Measurements from ENCODE around the gene PTPRQ. TPM values are rescaled to one million over a fixed set of nuclear protein-coding genes. Genes with fewer than 3 reads are reported as not detected.
A peak's percentile ranks its signal among the peaks of the same experiment; 100 is the strongest.

PTPRQ gene
- total RNA-seq, 1 experiment from 2014 or later, result not detected

- ChIA-PET POLR2A (no interaction called here), CTCF (interaction anchor here (0.7 to 1.4 kb wide), 3 partner anchors 43 to 124 kb away, joined by 3 to 4 read pairs (median 4); no protein-coding TSS in a partner anchor)
- H3K27me3 Mint-ChIP-seq (ENCODE audit: low read depth), result no peaks in the 10 kb centered on the region
- DNase-seq (ENCODE audit: low spot score) (no peak), ATAC-seq (peak; percentile 56; the same call in 1 of the 2 replicates)
- no peaks in the 10 kb centered on the region for H3K36me3 Mint-ChIP-seq
- H3K27ac Mint-ChIP-seq, result no peak overlapping the region
- no peak overlapping the region for H3K4me3 Mint-ChIP-seq
- TF ChIP-seq SMAD3 (CRISPR knock-in tag; IDR thresholded peaks at IDR 0.05; ENCODE audit: borderline replicate concordance), result no peak
- no peak for TF ChIP-seq NR3C1 (CRISPR knock-in tag; conservative IDR thresholded peaks at IDR 0.05; ENCODE audit: low read depth)
- TF ChIP-seq CREM (CRISPR knock-in tag; IDR thresholded peaks at IDR 0.05), result no peak
- TF ChIP-seq ERG (CRISPR knock-in tag; IDR thresholded peaks at IDR 0.05), result no peak
- no peak for TF ChIP-seq PREB (CRISPR knock-in tag; IDR thresholded peaks at IDR 0.05; ENCODE audit: borderline replicate concordance)
- no peak for TF ChIP-seq NR2C2 (CRISPR knock-in tag; IDR thresholded peaks at IDR 0.05)
- no peak for TF ChIP-seq ZNF532 (CRISPR knock-in tag; IDR thresholded peaks at IDR 0.05; ENCODE audit: borderline replicate concordance)
- no peak for TF ChIP-seq RORB (CRISPR knock-in tag; IDR thresholded peaks at IDR 0.05)
- TF ChIP-seq STAT6 (CRISPR knock-in tag; conservative IDR thresholded peaks at IDR 0.05; ENCODE audit: low read depth), result no peak
- no peak for TF ChIP-seq E2F4 (CRISPR knock-in tag; IDR thresholded peaks at IDR 0.05; ENCODE audit: borderline replicate concordance, low read depth)
- no peak for TF ChIP-seq NFE2L1 (CRISPR knock-in tag; IDR thresholded peaks at IDR 0.05)
- TF ChIP-seq ZNF396 (CRISPR knock-in tag; IDR thresholded peaks at IDR 0.05; ENCODE audit: borderline replicate concordance), result no peak
- no peak for TF ChIP-seq TP53 (CRISPR knock-in tag; IDR thresholded peaks at IDR 0.05)
- peaks cover 3% of the 10 kb centered on the region; the same call in 1 of the 2 replicates for H3K9me3 Mint-ChIP-seq
- H3K4me1 Mint-ChIP-seq, result peaks cover 20% of the 10 kb centered on the region
These were observed 146.1 kb downstream of the PTPRQ start for GRCh38 chr12:80590085-80590484.

GRCh38 chr12:80593766-80594165 is 149.7 kb downstream of the PTPRQ start:
- no peaks in the 10 kb centered on the region for H3K36me3 Mint-ChIP-seq
- no peak overlapping the region for H3K4me3 Mint-ChIP-seq
- POLR2A ChIA-PET, result no interaction called here
- no peaks in the 10 kb centered on the region for H3K9me3 Mint-ChIP-seq
- no peaks in the 10 kb centered on the region for H3K27me3 Mint-ChIP-seq (ENCODE audit: low read depth)
- TF ChIP-seq ZBTB21 (CRISPR knock-in tag; IDR thresholded peaks at IDR 0.05; ENCODE audit: borderline replicate concordance) (no peak), TEAD1 (CRISPR knock-in tag; IDR thresholded peaks at IDR 0.05) (no peak), GABPB1 (CRISPR knock-in tag; IDR thresholded peaks at IDR 0.05) (no peak), ZNF671 (CRISPR knock-in tag; IDR thresholded peaks at IDR 0.05) (no peak), ZNF121 (CRISPR knock-in tag; IDR thresholded peaks at IDR 0.05) (no peak), ATF1 (CRISPR knock-in tag; IDR thresholded peaks at IDR 0.05) (no peak), ZNF317 (CRISPR knock-in tag; IDR thresholded peaks at IDR 0.05; ENCODE audit: borderline replicate concordance, low read depth) (no peak)
- H3K27ac Mint-ChIP-seq, result no peak overlapping the region
- ATAC-seq (no peak), DNase-seq (ENCODE audit: low spot score) (no peak)
- H3K4me1 Mint-ChIP-seq, result peaks cover 21% of the 10 kb centered on the region
- CTCF ChIA-PET, result interaction anchor here (1.4 kb wide), 1 partner anchor 39 kb away, joined by 4 read pairs; no protein-coding TSS in a partner anchor
